HepG2 (cell line): Measurements from ENCODE around the gene AJUBA. TPM values are rescaled to one million over a fixed set of nuclear protein-coding genes. Genes with fewer than 3 reads are reported as not detected.

Experiments
- DNMT3B ChIP-seq: conservative IDR thresholded peaks from 2 replicates; pipeline ENCODE4 v1.6.1; 2016; ENCODE audit warnings: missing biosample characterization, control low read depth
- IKZF4 ChIP-seq: sonication (generic); formaldehyde crosslinking; IDR thresholded peaks from 2 replicates; pipeline ENCODE4 v1.5.1; 2020; ENCODE audit warnings: borderline replicate concordance, mild to moderate bottlenecking, low read depth, missing genetic modification reagents; ENCODE audit errors: not compliant biosample characterization
- JUN ChIP-seq: sonication (generic); formaldehyde crosslinking; IDR thresholded peaks from 2 replicates; pipeline ENCODE4 v1.4.0; 2020; ENCODE audit warnings: mild to moderate bottlenecking, missing genetic modification reagents
- SOX5 ChIP-seq: IDR thresholded peaks from 2 replicates; pipeline ENCODE4 v1.6.1; 2016; ENCODE audit warnings: borderline replicate concordance
- SP1 ChIP-seq, 2 experiments: fragments of 450-650 bp in 1 of 2; sonication (generic) in 1 of 2; formaldehyde crosslinking in 1 of 2; IDR thresholded peaks; 2 replicates each; pipeline versions ENCODE4 v1.4.0 to v1.6.1; 2016 to 2020; ENCODE audit warnings: missing genetic modification reagents in 1 of 2
- ZNF317 ChIP-seq: sonication (generic); formaldehyde crosslinking; IDR thresholded peaks from 2 replicates; pipeline ENCODE4 v1.5.0; 2020; ENCODE audit warnings: mild to moderate bottlenecking, missing genetic modification reagents
- ZNF543 ChIP-seq: sonication (generic); formaldehyde crosslinking; IDR thresholded peaks from 2 replicates; pipeline ENCODE4 v1.4.0; 2020; ENCODE audit warnings: mild to moderate bottlenecking, missing genetic modification reagents
- ZNF562 ChIP-seq: sonication (generic); formaldehyde crosslinking; IDR thresholded peaks from 2 replicates; pipeline ENCODE4 v1.8.0; 2022; ENCODE audit warnings: missing genetic modification reagents, borderline replicate concordance
- ZNF724P ChIP-seq: sonication (generic); formaldehyde crosslinking; IDR thresholded peaks from 2 replicates; pipeline ENCODE4 v1.8.0; 2022; ENCODE audit warnings: missing genetic modification reagents, borderline replicate concordance
- ZNF737 ChIP-seq: sonication (generic); formaldehyde crosslinking; IDR thresholded peaks from 2 replicates; pipeline ENCODE4 v1.5.0; 2020; ENCODE audit warnings: missing genetic modification reagents, mild to moderate bottlenecking, borderline replicate concordance
- ZNF775 ChIP-seq: sonication (generic); formaldehyde crosslinking; IDR thresholded peaks from 2 replicates; pipeline ENCODE4 v1.4.0; 2020; ENCODE audit warnings: missing genetic modification reagents, mild to moderate bottlenecking, moderate library complexity, borderline replicate concordance
- polyA plus RNA-seq, 8 experiments: library from polyadenylated mRNA; depleted of rRNA in 3 of 8; stranded (reverse) in 7 of 8; unstranded in 1 of 8; fragments of >200 nt; fragmentation: Illumina TruSeq in 4 of 8; extraction: Trizol in 4 of 8; gene quantifications; 2 replicates each; pipeline versions ENCODE4 v1.2.1 to v1.2.3, GENCODE V29; 2011 to 2016; ENCODE audit warnings: low read depth in 4 of 8, missing spikeins in 1 of 8, mixed read lengths in 1 of 8; ENCODE audit not compliant: insufficient read depth in 1 of 8
- total RNA-seq, 5 experiments: library from RNA; depleted of rRNA; stranded (reverse); fragments of >200 nt; fragmentation: Illumina TruSeq; extraction: Trizol; gene quantifications; 2 replicates each; pipeline ENCODE4 v1.2.3, GENCODE V29; 2016; ENCODE audit warnings: low read depth in 1 of 5
- TF ChIP-seq, protein P1 (sequence below): IDR thresholded peaks from 2 replicates; pipeline ENCODE4 v1.6.1; 2016; ENCODE audit warnings: missing biosample characterization, missing genetic modification reagents, low read depth
- TF ChIP-seq, protein P2 (sequence below): sonication (generic); formaldehyde crosslinking; IDR thresholded peaks from 2 replicates; pipeline ENCODE4 v1.8.0; 2022; ENCODE audit warnings: missing genetic modification reagents, mild to moderate bottlenecking, moderate library complexity, borderline replicate concordance

Gene AJUBA
- total and polyA plus RNA-seq, 2 of the 13 experiments (the other 11 are each of a cell fraction or from before 2014, with no cell fraction given): 157 to 241 TPM

DNA sequence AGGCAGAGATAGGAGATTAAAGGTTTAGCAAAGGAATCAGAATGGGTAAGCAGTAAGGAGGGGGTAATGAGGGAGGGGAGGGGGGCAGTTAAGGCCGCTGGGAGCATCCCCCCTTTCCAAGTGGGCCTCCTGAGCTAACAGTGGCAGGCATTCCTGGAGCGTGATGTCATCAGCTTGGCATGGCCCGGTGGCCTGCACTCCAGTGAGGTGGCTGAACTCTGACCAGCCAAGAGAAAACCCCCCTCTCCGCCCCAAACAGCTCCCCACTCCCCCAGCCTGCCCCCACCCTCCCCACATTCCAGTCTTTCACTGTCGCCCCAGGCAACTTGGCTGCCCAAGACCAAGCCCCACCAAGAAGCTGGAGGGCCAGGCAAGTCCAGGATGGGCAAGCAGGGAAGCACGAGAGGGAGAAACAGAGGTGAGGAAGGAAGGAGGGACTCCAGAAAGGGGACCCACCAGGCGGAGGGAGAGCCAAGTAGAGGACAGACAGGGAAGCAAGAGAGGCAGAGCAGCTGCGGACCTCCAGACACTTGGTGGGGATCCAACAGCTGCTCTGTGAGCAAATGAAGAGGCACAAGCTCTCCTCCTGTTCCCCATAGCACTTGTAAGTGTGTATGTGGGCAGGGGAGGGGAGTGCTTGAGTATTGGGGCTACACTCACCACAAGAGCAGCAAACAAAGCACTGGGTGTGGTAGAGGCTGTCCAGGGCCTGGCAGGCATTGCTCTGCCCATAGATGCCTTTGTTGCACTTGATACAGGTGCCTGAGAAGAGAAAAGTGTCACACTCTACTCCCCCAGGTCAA is 4.5 kb downstream of the AJUBA start (continued):
- no peak for TF ChIP-seq ZNF737
- TF ChIP-seq, protein P1, sequence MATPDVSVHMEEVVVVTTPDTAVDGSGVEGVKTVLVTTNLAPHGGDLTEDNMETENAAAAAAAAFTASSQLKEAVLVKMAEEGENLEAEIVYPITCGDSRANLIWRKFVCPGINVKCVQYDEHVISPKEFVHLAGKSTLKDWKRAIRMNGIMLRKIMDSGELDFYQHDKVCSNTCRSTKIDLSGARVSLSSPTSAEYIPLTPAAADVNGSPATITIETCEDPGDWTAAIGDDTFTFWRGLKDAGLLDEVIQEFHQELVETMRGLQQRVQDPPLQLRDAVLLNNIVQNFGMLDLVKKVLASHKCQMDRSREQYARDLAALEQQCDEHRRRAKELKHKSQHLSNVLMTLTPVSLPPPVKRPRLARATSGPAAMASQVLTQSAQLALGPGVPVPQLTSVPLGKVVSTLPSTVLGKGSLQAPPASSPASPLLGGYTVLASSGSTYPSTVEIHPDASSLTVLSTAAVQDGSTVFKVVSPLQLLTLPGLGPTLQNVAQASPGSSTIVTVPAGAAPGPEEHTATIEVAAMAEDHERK (CRISPR knock-in tag): no peak
- peak; percentile 100 for TF ChIP-seq JUN
- TF ChIP-seq SOX5 (CRISPR knock-in tag): peak; percentile 92
- peak; percentile 86 for TF ChIP-seq IKZF4
- TF ChIP-seq ZNF775 (CRISPR knock-in tag): peak; percentile 9; the same call in 1 of the 2 replicates
- TF ChIP-seq ZNF724P (CRISPR knock-in tag): peak; percentile 76; the same call in 1 of the 2 replicates
- no peak for TF ChIP-seq ZNF562 (CRISPR knock-in tag)
- peak; percentile 21; the same call in 1 of the 2 replicates for TF ChIP-seq DNMT3B (CRISPR knock-in tag)
- TF ChIP-seq, protein P2, sequence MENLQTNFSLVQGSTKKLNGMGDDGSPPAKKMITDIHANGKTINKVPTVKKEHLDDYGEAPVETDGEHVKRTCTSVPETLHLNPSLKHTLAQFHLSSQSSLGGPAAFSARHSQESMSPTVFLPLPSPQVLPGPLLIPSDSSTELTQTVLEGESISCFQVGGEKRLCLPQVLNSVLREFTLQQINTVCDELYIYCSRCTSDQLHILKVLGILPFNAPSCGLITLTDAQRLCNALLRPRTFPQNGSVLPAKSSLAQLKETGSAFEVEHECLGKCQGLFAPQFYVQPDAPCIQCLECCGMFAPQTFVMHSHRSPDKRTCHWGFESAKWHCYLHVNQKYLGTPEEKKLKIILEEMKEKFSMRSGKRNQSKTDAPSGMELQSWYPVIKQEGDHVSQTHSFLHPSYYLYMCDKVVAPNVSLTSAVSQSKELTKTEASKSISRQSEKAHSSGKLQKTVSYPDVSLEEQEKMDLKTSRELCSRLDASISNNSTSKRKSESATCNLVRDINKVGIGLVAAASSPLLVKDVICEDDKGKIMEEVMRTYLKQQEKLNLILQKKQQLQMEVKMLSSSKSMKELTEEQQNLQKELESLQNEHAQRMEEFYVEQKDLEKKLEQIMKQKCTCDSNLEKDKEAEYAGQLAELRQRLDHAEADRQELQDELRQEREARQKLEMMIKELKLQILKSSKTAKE (CRISPR knock-in tag): no peak
- peak; percentile 92; the same call in 1 of the 2 replicates for TF ChIP-seq ZNF543
- no peak for TF ChIP-seq ZNF317 (CRISPR knock-in tag)
- no peak for TF ChIP-seq SP1 (IDR thresholded peaks at IDR 0.05)
- TF ChIP-seq SP1 (CRISPR knock-in tag; IDR thresholded peaks at IDR 0.05): peak; percentile 79
